ENCODE results near the gene ZNF318.
A peak's percentile ranks its signal among the peaks of the same experiment; 100 is the strongest.

ZNF318 gene

DNA sequence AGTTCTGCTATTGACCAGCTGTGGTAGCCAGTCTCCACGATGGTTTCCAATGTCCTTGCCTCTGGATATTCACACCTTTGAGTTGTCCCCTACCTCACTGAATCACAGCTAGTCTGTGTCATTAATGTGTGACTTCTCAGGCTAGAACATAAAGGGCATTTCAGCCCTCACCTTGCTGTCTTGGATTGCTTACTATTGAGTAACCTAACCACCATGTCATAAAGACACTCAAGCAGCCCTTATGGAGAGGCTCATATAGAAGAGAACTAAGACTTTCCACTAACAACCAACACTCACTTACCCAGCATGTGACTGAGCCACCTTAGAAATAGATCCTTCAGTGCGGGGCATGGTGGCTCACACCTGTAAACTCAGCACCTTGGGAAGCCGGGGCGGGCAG is 38.8 kb upstream of the ZNF318 start:
- Histone ChIP-seq H3K36me3 (no peaks in the 10 kb centered on the region), H3K27me3 (no peaks in the 10 kb centered on the region), H3K4me3 (ENCODE audit: low read depth, low read length) (no peak overlapping the region), H3K4me1 (no peaks in the 10 kb centered on the region), H3K9me3 (no peaks in the 10 kb centered on the region; the same call in 1 of the 2 replicates)
- TF ChIP-seq, protein P1, sequence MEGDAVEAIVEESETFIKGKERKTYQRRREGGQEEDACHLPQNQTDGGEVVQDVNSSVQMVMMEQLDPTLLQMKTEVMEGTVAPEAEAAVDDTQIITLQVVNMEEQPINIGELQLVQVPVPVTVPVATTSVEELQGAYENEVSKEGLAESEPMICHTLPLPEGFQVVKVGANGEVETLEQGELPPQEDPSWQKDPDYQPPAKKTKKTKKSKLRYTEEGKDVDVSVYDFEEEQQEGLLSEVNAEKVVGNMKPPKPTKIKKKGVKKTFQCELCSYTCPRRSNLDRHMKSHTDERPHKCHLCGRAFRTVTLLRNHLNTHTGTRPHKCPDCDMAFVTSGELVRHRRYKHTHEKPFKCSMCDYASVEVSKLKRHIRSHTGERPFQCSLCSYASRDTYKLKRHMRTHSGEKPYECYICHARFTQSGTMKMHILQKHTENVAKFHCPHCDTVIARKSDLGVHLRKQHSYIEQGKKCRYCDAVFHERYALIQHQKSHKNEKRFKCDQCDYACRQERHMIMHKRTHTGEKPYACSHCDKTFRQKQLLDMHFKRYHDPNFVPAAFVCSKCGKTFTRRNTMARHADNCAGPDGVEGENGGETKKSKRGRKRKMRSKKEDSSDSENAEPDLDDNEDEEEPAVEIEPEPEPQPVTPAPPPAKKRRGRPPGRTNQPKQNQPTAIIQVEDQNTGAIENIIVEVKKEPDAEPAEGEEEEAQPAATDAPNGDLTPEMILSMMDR (IDR thresholded peaks at IDR 0.05; ENCODE audit: low read depth, low read length): no peak
- DNase-seq: no peak

DNA sequence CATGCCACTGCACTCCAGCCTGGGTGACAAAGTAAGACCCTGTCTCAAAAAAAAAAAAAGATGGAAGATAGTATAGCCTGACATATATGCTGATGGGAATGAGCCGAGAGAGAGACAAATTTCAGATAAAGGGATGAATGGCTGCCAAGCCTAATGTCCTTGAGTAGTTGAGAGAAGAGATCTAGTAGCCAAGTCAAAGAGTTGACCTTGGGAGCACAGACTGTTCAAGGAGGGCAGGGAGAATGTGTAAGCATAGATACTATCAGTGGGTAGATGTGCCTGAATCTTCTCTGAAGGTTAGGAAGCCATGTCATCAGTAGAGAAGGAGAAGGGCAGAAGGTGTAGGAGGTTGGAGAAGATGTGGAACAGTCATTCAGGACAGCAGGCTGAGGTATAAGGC is 37.8 kb upstream of the ZNF318 start:
- no peak for DNase-seq

DNA sequence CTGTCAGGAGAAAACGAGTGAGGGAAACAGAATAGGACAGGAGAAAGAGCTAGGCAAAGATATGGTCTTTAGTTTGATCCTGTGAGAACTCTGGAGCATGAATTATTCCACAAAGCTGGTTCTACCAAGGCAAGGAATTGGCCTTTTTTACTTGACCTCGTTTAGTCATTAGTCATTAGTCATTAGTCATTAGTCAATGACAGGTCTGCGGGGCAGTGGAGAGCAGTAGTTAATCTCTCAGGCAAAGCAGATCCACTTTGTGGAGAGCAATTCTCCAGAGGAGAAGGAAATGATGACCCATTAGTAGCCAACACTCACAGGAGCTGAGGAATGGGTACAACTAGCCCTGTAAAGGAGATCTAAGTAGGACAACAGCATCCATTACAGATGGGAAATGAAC is 35.9 kb upstream of the ZNF318 start:
- TF ChIP-seq, protein P1 (IDR thresholded peaks at IDR 0.05; ENCODE audit: low read depth, low read length): no peak
- Histone ChIP-seq H3K9me3 (no peaks in the 10 kb centered on the region; the same call in 1 of the 2 replicates), H3K36me3 (no peaks in the 10 kb centered on the region), H3K4me1 (no peaks in the 10 kb centered on the region), H3K27me3 (no peaks in the 10 kb centered on the region), H3K4me3 (ENCODE audit: low read depth, low read length) (no peak overlapping the region)
- no peak for DNase-seq

More for the DNA sequence above, 37.8 kb upstream of the ZNF318 start:
- no peaks in the 10 kb centered on the region for H3K36me3 ChIP-seq
- no peaks in the 10 kb centered on the region for H3K27me3 ChIP-seq
- H3K4me1 ChIP-seq: no peaks in the 10 kb centered on the region
- H3K9me3 ChIP-seq: no peaks in the 10 kb centered on the region; the same call in 1 of the 2 replicates
- TF ChIP-seq, protein P1 (IDR thresholded peaks at IDR 0.05; ENCODE audit: low read depth, low read length): no peak
- H3K4me3 ChIP-seq (ENCODE audit: low read depth, low read length): no peak overlapping the region

DNA sequence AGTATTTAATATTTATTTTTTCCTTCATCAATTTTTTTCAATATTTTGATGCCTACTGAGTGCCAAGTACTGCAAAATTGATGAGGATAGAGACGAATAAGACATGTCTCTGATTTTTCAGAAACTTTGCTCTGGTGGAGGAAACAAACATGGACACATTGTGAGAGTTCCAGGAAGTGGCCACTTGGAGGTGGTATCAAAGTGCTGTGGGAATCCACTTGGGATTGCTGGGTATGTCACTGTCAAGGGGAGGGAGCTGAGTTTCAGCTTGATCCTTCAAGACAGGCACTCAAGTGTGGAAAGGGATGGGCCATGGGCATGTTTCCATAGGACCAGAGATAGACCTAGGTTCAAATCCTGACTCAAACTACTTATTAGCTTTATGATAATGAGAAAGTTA is 33.4 kb upstream of the ZNF318 start:
- DNase-seq: no peak
- Histone ChIP-seq H3K4me1 (no peaks in the 10 kb centered on the region), H3K4me3 (ENCODE audit: low read depth, low read length) (no peak overlapping the region), H3K27me3 (no peaks in the 10 kb centered on the region), H3K36me3 (no peaks in the 10 kb centered on the region), H3K9me3 (no peaks in the 10 kb centered on the region; the same call in 1 of the 2 replicates)
- TF ChIP-seq, protein P1 (IDR thresholded peaks at IDR 0.05; ENCODE audit: low read depth, low read length): peak; percentile 14; the same call in 1 of the 2 replicates

DNA sequence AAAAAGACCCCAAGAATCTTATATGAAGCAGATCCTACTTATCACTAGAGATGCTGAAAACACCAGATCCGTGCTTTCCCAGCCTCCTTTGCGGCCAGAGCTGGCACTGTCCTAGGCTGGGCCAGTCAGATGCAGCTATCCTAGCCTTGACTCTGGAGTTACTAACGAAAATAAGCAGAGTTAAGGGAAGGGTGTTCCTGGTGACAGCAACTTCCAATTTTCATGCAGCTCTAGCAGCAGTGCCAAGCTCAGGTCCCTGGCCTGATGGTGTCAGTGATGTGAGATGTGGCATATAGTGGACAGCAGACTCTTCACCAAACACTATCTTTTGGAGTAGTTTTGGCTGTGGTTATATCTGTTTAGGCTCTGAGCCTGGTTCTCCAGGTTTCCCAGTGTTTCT is 32.3 kb upstream of the ZNF318 start:
- DNase-seq: no peak
- Histone ChIP-seq H3K9me3 (no peaks in the 10 kb centered on the region; the same call in 1 of the 2 replicates), H3K4me3 (ENCODE audit: low read depth, low read length) (no peak overlapping the region), H3K36me3 (no peaks in the 10 kb centered on the region), H3K4me1 (no peaks in the 10 kb centered on the region), H3K27me3 (no peaks in the 10 kb centered on the region)
- TF ChIP-seq, protein P1 (IDR thresholded peaks at IDR 0.05; ENCODE audit: low read depth, low read length): no peak

DNA sequence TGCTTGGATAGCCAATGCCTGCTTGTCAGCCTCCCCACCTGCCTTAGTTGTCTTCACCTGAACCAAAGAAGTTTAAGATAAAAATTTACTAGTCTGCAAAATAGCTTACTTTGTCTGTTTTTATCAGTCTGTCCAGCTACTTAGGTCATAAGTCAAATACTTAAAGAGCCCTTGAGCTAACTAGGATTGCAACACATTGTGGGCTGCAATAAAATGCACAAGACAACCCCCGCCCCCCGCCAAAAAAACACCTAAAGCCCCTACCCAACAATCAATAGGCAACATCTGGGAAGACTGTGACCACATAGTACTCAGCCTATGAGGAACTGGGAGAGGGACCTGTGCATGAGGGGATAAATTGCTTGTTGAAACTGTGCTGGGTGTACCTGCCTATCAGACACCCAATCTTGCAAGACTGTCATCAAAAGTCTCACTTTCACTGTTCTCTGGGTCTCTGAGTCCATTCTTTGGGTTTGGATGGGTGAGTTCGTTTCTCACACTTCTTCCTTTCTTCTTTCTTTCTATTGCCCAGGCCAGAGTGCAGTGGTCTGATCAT is 30.6 kb upstream of the ZNF318 start:
- Histone ChIP-seq H3K9me3 (no peaks in the 10 kb centered on the region), H3K27me3 (no peaks in the 10 kb centered on the region), H3K4me1 (no peaks in the 10 kb centered on the region), H3K36me3 (no peaks in the 10 kb centered on the region), H3K4me3 (ENCODE audit: low read depth, low read length) (no peak overlapping the region)
- TF ChIP-seq, protein P1 (IDR thresholded peaks at IDR 0.05; ENCODE audit: low read depth, low read length): no peak
- no peak for DNase-seq

Data from BE2C (cell line).